Glomerular visceral epithelial cell (primary cell): ENCODE measurements around the gene SLC23A3.
A peak's percentile ranks its signal among the peaks of the same experiment; 100 is the strongest.
"Not testable (repeated sequence)": the region's sequence is repeated elsewhere in the genome, so short reads cannot be mapped to it uniquely, and the experiment has no call there.

Experiments used
- DNase-seq: peaks from one replicate; pipeline ENCODE4 v3.0.0-alpha.2; 2016; ENCODE audit errors: extremely low spot score

The SLC23A3 gene

DNA sequence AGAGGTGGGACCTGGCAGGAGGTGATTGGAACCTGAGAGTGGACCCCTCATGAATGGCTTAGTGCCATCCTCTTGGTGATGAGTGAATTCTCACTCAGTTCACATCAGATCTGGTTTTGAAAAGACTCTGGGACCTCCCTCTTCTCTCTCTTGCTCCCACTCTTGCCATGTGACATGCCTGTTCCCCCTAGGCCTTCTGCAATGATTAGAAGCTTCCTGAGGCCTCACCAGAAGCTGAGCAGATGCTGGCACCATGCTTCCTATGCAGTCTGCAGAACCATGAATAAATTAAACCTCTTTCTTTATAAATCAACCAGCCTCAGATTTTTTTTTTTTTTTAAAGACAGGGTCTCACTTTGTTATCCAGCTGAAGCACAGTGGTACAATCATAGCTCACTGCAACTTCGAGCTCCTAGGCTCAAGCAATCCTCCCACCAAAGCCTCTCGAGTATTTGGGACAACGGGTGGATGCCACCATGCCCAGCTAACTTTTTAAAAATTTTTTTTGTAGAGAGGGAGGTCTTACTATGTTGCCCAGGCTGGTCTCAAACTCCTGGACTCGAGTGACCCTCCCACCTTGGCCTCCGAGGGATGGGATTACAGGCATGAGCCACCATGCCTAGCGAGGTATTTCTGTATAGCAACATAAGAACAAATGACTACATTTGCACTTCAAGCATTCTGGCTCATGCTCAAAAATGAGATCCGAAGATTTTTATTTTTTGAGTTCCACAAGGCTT lies 34.8 kb upstream of the SLC23A3 start:
- DNase-seq, result no peak

DNA sequence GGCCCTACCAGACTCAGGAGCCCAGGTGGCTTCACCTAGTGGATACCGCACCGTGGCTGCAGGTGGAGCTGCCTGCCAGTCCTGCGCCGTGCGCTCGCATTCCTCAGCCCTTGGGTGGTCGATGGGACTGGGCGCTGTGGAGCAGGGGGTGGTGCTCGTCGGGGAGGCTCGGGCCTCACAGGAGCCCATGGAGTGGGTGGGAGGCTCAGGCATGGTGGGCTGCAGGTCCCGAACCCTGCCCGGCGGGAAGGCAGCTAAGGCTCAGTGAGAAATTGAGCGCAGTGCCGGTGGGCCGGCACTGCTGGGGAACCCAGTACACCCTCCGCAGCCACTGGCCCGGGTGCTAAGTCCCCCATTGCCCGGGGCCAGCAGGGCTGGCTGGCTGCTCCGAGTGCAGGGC lies 31.5 kb upstream of the SLC23A3 start:
- DNase-seq, result not testable (repeated sequence)

DNA sequence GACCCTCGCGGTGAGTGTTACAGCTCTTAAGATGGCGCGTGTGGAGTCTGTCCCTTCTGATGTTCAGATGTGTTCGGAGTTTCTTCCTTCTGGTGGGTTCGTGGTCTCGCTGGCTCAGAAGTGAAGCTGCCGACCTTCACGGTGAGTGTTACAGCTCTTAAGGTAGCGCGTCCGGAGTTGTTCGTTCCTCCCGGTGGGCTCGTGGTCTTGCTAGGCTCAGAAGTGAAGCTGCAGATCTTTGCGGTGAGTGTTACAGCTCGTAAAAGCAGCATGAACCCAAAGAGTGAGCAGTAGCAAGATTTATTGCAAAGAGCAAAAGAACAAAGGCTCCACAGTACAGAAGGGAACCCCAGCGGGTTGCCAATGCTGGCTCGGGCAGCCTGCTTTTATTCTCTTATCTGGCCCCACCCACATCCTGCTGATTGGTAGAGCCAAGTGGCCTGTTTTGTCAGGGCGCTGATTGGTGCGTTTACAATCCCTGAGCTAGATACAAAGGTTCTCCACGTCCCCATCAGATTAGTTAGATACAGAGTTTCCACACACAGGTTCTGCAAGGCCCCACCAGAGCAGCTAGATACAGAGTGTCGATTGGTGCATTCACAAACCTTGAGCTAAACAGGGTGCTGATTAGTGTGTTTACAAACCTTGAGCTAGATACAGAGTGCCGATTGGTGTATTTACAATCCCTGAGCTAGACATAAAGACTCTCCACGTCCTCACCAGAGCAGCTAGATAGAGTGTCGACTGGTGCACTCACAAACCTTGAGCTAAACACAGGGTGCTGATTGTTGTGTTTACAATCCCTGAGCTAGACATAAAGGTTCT lies 30.9 kb upstream of the SLC23A3 start:
- not testable (repeated sequence) for DNase-seq

DNA sequence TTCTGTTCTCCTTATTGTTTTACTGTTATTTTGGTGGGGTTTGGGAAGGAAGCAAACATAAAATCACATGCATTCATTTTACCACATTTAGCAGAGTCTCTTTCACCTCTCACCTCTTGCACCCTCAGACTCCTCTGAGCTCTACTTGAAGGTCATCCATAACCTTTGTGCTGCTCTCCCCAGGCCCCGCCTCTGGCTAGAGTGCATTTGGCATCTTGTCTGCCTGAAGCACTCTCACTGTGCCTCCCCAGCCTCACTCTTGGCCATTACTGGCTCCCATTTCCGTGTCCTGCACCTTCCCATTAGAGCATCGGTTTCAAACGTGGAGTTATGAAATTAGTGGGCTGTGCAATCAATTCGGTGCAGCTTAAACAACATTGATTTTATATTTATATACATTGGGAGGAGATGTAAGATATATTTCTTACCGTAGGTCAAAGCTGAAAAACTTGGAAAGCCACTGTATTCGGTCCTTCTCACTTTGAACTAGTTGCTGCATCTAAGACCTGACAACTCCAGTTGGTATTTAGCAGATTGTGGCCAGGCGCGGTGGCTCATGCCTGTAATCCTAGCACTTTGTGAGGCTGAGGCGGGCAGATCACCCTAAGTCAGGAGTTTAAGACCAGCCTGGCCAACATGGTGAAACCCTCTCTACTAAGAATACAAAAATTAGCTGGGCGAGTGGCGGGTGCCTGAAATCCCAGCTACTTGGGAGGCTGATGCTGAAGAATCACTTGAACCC lies 29.8 kb upstream of the SLC23A3 start:
- no peak for DNase-seq

DNA sequence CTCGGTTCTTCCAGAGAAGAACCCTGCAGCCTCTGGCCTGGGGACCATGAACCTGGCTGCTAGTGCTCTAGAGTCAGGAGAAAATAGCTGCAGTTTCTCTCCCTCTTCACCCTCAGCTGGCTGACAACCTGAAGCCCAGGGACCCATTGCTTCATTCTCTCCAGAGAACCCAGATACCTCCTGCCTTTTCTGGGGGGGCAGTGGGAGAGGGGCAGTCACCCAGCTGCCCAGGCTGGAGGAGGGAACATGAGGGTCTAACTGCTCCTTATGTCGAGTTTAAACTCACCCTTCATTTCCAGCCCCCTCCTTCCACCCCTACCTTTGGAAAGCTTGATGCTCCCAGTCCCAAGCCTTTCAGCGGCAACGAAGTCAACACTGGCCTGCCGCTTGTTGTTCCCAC lies 29.1 kb upstream of the SLC23A3 start:
- DNase-seq, result no peak

DNA sequence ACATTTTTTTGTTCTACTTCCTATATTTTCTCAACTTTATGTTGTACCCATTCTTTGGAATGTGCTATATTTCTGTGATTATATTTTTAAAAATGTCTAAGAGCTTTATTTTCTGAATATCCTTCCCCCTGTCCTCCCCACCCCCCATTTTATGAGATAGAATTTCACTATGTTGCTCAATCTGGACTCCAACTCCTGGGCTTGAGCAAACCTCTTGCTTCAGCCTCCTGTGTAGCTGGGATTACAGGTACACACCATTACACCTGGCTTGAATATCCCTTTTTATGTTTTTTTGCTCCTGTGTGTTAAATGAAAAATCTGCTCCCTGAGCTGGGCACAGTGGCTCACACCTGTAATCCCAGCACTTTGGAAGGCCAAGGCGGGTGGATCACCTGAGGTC lies 27.6 kb upstream of the SLC23A3 start:
- no peak for DNase-seq

DNA sequence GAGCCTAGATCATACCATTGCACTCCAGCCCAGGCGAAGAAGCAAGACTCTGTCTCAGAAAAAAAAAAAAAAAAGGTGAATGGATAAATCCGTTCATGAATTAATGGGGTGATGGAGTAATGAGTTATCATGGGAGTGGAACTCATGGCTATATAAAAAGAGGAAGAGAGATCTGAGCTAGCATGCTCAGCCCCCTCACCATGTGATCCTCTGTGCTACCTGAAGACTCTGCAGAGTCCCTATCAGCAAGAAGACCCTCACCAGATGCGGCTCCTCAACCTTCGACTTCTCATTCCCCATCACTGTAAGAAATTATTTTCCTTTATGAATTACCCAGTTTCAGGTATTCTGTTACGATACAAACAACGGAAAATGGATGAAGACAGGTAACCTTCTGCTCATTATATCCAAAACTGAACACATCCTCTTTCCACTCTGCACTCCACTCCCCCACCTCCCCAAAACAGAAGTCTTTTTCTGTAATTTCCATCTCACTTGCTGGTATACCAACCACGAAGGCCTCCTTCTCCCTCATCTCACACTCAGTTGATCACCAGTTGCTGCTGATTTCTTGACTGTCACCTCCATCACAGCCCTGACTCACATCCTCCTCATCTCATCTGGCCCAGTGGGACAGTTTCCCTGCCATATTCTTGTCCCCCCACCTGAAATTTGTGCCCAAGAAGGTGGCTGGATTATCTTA lies 17.1 kb upstream of the SLC23A3 start:
- DNase-seq, result no peak

DNA sequence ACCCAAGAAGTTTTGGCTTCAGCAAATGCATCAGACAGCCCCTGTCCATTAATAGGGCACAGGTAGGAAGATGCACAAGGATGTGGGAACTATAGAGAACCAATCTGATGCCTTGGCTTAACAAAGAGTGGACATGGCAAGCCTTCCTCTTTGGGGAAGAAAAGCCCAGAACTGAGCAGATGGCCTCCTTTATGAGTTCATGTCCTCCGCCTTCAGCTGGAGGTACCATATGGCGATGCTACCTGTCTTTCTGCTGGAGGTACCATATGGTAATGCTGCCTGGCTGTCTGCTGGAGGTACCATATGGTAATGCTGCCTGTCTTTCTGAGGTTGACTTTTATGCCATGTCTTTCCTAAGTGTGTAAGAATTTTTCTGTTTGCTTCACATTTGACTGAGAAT lies 14.3 kb upstream of the SLC23A3 start:
- DNase-seq, result no peak

DNA sequence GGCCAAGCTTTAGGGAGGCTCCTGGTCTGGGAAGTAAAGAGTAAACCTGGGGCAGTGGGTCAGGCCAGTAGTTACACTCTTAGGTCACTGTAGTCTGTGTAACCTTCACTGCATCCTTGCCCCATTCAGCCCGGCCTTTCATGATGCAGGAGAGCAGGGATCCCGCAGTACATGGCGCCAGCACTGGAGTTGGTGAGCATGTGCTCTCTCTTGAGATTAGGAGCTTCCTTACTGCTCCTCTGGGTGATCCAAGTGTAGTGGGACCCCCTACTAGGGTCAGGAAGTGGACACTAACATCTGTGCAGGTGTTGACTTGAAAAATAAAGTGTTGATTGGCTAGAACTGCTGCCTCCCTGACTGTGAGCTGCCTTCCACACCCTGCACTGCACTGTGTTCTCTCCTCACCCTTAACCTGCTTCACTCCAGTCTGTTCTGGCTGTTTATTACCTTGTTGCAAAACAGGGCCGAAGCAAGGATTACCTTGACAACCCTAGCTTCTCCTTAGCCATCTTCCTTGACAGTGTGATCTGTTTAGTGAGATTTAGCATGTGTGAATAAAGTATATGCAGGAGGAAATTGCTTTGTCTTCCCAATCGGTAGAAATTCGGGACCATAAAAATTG lies 13.4 kb upstream of the SLC23A3 start:
- DNase-seq, result no peak

DNA sequence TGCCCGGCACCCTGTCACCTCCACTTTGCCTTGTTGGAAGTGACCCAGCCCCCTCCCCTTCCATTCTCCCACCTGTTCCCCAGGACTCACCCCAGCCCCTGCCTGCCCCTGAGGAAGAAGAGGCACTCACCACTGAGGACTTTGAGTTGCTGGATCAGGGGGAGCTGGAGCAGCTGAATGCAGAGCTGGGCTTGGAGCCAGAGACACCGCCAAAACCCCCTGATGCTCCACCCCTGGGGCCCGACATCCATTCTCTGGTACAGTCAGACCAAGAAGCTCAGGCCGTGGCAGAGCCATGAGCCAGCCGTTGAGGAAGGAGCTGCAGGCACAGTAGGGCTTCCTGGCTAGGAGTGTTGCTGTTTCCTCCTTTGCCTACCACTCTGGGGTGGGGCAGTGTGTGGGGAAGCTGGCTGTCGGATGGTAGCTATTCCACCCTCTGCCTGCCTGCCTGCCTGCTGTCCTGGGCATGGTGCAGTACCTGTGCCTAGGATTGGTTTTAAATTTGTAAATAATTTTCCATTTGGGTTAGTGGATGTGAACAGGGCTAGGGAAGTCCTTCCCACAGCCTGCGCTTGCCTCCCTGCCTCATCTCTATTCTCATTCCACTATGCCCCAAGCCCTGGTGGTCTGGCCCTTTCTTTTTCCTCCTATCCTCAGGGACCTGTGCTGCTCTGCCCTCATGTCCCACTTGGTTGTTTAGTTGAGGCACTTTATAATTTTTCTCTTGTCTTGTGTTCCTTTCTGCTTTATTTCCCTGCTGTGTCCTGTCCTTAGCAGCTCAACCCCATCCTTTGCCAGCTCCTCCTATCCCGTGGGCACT lies 12.7 kb upstream of the SLC23A3 start:
- DNase-seq, result no peak

DNA sequence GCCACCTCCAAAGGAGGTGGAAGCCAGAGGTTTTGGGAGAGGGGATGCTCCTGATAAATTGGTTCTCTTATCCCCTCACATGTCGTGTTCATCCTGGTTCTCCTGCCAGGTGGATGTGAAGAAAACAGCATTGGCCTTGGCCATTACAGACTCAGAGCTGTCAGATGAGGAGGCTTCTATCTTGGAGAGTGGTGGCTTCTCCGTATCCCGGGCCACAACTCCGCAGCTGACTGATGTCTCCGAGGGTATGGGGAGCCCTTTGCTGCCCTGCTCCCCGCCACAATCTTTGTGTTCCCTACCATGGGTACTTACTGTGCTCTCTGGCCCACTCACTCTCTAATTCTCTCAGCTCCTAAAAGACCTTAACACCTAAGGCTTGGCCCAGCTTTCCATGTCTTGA lies 11.7 kb upstream of the SLC23A3 start:
- no peak for DNase-seq

DNA sequence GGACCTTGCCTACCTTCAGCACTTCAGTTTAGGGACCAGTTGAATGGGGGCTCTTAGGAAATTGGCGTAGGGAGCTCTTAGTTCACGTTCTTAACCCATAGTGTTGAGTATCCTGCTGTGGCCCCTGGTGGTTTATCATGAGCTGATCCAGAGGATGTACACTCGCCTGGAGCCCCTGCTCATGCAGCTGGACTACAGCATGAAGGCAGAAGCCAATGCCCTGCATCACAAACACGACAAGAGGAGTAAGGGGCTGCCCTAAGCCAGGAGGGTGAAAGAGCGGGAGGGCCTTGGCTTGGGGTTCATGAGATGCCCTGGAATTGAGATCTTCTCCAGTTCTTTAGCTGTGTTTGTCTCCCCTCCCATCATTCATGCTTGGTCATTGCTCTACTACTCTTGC lies 11.1 kb upstream of the SLC23A3 start:
- DNase-seq, result no peak

DNA sequence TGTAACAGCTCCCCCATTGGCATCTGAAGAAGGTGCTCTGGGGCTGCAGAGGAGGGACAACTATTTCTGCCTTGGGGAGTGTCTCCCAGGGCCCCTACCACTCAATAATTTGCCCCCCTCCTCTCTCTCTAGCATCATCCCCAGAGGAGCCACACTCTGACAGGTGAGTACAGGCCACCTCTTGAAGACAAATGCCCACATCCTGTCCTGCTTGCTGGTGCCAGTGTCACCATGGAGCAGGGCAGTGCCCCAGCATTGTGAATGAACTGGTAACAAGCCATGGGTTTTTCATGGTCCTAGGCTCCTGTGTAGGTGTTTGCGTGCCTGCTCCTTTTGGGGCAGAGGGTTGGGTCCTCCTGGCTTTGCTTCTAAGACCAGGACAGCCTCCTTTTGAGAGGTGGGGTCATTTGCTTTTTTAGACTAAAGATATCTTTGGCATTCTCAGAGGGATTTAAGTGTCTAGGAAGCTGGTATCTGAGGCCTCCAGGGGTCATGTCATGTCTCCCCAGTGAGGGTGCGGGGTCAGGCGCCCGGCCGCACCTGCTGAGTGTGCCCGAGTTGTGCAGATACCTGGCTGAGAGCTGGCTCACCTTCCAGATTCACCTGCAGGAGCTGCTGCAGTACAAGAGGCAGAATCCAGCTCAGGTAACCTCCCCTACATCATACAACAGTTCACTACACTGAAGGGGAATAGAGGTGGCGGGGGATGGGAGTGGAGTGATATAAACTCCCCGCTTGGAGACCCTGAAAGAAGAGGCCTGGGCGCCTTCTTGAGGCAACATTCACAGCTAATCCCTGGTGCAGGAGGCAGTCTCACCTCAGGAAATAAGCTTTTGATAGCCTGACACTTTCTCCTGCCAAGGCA lies 10.0 kb upstream of the SLC23A3 start:
- no peak for DNase-seq

DNA sequence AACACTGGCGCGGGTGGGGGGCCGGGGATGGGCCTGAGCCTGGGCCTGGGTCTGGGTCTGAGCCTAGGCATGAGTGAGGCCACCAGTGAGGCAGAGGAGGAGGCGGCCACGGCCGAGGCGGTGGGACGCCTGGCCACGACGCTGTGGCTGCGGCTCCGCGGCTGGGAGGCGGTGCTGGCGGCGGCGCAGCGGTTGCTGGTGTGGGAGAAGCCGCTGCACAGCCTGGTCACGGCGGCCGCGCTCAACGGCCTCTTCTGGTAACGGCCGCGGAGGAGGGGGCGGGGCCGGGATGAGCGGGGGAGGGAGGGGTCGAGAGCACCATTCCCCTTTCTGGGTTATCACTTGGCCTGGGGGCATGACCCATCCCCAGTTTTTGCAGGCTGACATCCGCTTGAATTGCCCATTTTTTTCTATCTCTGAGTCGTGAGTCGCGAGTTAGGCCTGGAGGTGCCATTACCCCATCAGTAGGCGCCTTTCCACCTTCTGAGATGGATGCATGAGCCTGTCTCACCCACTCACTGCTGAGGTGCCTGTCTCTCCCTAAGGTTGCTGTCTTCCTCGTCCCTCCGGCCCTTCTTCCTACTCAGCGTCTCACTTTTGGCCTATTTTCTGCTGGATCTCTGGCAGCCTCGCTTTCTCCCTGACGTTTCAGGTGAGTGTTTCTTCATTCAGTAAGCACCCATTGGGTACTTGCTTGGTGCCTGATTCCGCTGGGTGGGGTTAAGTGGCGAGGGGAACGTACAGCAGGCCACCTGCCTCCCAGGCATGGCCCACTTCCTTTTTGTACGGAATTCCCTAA lies 8.7 kb upstream of the SLC23A3 start:
- peak; percentile 47 for DNase-seq

DNA sequence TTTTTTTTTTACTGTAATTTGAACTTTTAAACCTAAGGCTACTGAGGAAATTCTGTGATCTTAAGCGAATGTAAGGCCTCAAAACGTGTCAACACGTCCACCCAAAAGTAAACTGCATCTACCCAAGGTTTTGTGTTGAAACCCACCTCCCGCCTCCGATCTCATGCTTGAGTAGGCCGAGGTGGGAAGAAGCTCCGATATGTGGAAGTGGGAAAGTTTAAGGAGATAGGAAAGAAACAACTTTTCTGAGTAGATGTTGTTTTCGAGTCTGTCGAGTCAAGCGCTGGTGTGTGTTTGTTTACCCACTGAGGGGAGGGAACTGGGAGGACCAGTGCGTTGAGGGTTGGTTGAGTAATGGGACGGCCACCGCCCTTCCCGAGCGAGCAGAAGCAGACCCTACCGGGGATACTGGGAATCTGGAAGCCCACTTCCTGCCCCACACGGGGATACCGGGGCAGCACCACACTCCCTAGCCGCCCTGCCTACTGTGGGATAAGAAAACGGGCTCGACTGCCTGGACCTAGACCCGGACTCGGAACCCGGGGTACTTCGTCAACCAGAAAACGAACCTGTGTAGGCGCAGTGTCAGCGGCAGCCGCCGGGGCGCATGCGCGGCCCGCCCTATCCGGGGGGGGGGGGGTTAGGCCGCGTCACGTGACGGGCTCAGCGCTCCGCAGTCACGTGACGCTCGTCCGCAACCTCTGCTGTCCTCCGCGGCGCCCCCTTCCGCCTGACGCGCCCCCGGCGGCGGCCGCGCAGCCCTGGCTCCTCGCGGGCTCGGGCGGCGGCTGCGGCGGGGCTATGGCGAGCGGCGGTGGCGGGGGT lies 7.9 kb upstream of the SLC23A3 start, which contains the start of gene RETREG2:
Gene RETREG2, plus strand, starts transcription at position 724 of the 825 bp plus-strand sequence. Its CDS starts 78 bp downstream, at position 802.
- DNase-seq, result peak; percentile 94

DNA sequence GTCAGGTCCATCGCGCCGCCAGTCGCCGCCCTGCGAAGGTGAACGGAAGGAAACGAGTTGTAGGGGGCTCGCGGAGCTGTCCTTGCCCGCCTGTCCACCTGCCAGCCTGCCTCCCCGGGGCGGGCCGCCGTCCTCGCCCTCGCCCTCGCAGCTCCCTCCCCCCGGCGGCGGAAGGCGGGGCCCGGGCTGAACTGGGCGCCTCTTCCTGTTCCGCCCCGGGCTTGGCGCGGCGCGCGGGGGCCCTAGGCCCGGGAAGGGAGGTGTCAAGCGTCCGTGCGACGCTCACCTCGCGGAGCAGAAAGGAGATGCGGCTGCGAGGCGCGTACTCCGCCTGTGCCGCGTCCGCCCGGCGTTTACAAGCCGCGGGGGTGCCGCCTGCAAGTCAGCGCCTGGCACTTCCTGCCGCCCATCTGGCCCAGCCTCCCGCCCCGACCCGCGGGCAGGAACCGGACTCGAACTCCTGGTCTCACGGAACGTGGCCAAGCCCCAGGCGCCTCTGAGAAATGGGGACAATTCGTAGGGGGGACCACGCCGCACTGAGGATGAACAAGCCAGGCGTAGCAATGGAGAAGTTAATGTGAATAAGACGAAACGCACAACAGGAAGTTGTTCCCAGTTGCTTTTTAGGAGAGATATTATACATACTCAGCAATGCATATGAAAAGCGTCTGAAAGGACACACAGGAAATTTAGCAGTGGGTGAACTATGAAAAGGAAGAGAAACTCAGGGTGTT lies 7.2 kb upstream of the SLC23A3 start, which contains the start of gene CNPPD1:
Gene CNPPD1, minus strand, starts transcription at position 108 of the 734 bp plus-strand sequence. Its CDS starts 97 bp downstream, at position 11.
- peak; percentile 93 for DNase-seq
